Suprapubic skin (tissue), 3 donors: ENCODE measurements around the gene PIPOX.

Experiments used
- CTCF ChIP-seq, 2 donors: fragments of 200-600 bp in 1 of 2; fragments of 450-650 bp in 1 of 2; sonication (generic) in 1 of 2; IDR thresholded peaks; one replicate each; pipeline ENCODE4 v1.5.1; 2016 to 2019; ENCODE audit warnings: antibody characterized with exemption in 2 of 2, mild to moderate bottlenecking in 1 of 2, moderate library complexity in 1 of 2
- POLR2A ChIP-seq, 2 donors: fragments of 450-650 bp; IDR thresholded peaks; one replicate each; pipeline ENCODE4 v1.6.1; 2017; ENCODE audit warnings: antibody characterized with exemption in 2 of 2, mild to moderate bottlenecking in 2 of 2, moderate library complexity in 2 of 2

- no peak for TF ChIP-seq POLR2A (IDR thresholded peaks at IDR 0.05)
- no peak for TF ChIP-seq CTCF (IDR thresholded peaks at IDR 0.05)
Observed at GRCh38 chr17:29007456-29007855, 35.5 kb upstream of the PIPOX start.
